T1000 (cell line): Measurements from ENCODE around the gene OPCML.

ENCODE experiments used
- DNase-seq: peaks from one replicate; lab custom pipeline; 2025; ENCODE audit warnings: mixed read lengths; lab: John Stamatoyannopoulos, UW

Gene OPCML

GRCh38 chr11:133232665-133233064 is 299.6 kb downstream of the OPCML start:
- DNase-seq, result no peak

GRCh38 chr11:133230431-133230830 is 301.9 kb downstream of the OPCML start:
- no peak for DNase-seq

- no peak for DNase-seq
These were observed 303.6 kb downstream of the OPCML start for GRCh38 chr11:133228471-133229329.

- no peak for DNase-seq
These were observed 304.6 kb downstream of the OPCML start for GRCh38 chr11:133227632-133228111.

GRCh38 chr11:133224271-133224670 is 308.0 kb downstream of the OPCML start:
- DNase-seq, result no peak

GRCh38 chr11:133222425-133223330 is 309.6 kb downstream of the OPCML start:
- no peak for DNase-seq

- no peak for DNase-seq
These were observed 312.8 kb downstream of the OPCML start for GRCh38 chr11:133219543-133219942.

- DNase-seq, result no peak
These were observed 315.5 kb downstream of the OPCML start for GRCh38 chr11:133216813-133217212.

- no peak for DNase-seq
These were observed 316.6 kb downstream of the OPCML start for GRCh38 chr11:133215596-133216230.

GRCh38 chr11:133214646-133215045 is 317.7 kb downstream of the OPCML start:
- no peak for DNase-seq

- no peak for DNase-seq
These were observed 320.1 kb downstream of the OPCML start for GRCh38 chr11:133212201-133212600.

- DNase-seq, result no peak
These were observed 324.3 kb downstream of the OPCML start for GRCh38 chr11:133207995-133208394.

GRCh38 chr11:133206313-133207005 is 325.8 kb downstream of the OPCML start:
- DNase-seq, result no peak

GRCh38 chr11:133204158-133204557 is 328.1 kb downstream of the OPCML start:
- no peak for DNase-seq

GRCh38 chr11:133202816-133203215 is 329.5 kb downstream of the OPCML start:
- no peak for DNase-seq

GRCh38 chr11:133198438-133198837 is 333.9 kb downstream of the OPCML start:
- no peak for DNase-seq

GRCh38 chr11:133197425-133197824 is 334.9 kb downstream of the OPCML start:
- no peak for DNase-seq

GRCh38 chr11:133191931-133192330 is 340.4 kb downstream of the OPCML start:
- no peak for DNase-seq

- DNase-seq, result no peak
These were observed 350.6 kb downstream of the OPCML start for GRCh38 chr11:133181667-133182066.

GRCh38 chr11:133181066-133181465 is 351.2 kb downstream of the OPCML start:
- DNase-seq, result no peak

GRCh38 chr11:133180201-133180600 is 352.1 kb downstream of the OPCML start:
- no peak for DNase-seq

GRCh38 chr11:133176748-133177147 is 355.6 kb downstream of the OPCML start:
- no peak for DNase-seq
